Prostate gland (tissue), 2 donors: ENCODE results near the gene SEC14L2.

Source experiments
- POLR2A ChIP-seq: fragments of 450-650 bp; IDR thresholded peaks from one replicate; pipeline ENCODE4 v1.6.1; 2016; ENCODE audit warnings: antibody characterized with exemption, mild to moderate bottlenecking
- POLR2AphosphoS5 ChIP-seq: sonication (generic); formaldehyde crosslinking; IDR thresholded peaks from one replicate; pipeline ENCODE4 v1.6.1; 2017; ENCODE audit warnings: antibody characterized with exemption
- TF ChIP-seq, protein P1 (sequence below), 4 experiments: fragments of 200-600 bp in 2 of 4; fragments of 450-650 bp in 2 of 4; sonication (generic) in 2 of 4; IDR thresholded peaks; 1 replicate in 3 of 4; 2 replicates in 1 of 4; pipeline ENCODE4 v1.5.1; 2016 to 2019; ENCODE audit warnings: antibody characterized with exemption in 4 of 4, mild to moderate bottlenecking in 2 of 4, moderate library complexity in 2 of 4

- TF ChIP-seq, protein P1, sequence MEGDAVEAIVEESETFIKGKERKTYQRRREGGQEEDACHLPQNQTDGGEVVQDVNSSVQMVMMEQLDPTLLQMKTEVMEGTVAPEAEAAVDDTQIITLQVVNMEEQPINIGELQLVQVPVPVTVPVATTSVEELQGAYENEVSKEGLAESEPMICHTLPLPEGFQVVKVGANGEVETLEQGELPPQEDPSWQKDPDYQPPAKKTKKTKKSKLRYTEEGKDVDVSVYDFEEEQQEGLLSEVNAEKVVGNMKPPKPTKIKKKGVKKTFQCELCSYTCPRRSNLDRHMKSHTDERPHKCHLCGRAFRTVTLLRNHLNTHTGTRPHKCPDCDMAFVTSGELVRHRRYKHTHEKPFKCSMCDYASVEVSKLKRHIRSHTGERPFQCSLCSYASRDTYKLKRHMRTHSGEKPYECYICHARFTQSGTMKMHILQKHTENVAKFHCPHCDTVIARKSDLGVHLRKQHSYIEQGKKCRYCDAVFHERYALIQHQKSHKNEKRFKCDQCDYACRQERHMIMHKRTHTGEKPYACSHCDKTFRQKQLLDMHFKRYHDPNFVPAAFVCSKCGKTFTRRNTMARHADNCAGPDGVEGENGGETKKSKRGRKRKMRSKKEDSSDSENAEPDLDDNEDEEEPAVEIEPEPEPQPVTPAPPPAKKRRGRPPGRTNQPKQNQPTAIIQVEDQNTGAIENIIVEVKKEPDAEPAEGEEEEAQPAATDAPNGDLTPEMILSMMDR (IDR thresholded peaks at IDR 0.05) = no peak
- TF ChIP-seq POLR2AphosphoS5 (no peak), POLR2A (no peak)
Observed at GRCh38 chr22:30452861-30453260, 56.0 kb downstream of the SEC14L2 start.
